ENCODE measurements around the gene ADGRE1.
"Not testable (repeated sequence)": the region's sequence is repeated elsewhere in the genome, so short reads cannot be mapped to it uniquely, and the experiment has no call there.

ADGRE1 gene, protein sequence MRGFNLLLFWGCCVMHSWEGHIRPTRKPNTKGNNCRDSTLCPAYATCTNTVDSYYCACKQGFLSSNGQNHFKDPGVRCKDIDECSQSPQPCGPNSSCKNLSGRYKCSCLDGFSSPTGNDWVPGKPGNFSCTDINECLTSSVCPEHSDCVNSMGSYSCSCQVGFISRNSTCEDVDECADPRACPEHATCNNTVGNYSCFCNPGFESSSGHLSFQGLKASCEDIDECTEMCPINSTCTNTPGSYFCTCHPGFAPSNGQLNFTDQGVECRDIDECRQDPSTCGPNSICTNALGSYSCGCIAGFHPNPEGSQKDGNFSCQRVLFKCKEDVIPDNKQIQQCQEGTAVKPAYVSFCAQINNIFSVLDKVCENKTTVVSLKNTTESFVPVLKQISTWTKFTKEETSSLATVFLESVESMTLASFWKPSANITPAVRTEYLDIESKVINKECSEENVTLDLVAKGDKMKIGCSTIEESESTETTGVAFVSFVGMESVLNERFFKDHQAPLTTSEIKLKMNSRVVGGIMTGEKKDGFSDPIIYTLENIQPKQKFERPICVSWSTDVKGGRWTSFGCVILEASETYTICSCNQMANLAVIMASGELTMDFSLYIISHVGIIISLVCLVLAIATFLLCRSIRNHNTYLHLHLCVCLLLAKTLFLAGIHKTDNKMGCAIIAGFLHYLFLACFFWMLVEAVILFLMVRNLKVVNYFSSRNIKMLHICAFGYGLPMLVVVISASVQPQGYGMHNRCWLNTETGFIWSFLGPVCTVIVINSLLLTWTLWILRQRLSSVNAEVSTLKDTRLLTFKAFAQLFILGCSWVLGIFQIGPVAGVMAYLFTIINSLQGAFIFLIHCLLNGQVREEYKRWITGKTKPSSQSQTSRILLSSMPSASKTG

DNA sequence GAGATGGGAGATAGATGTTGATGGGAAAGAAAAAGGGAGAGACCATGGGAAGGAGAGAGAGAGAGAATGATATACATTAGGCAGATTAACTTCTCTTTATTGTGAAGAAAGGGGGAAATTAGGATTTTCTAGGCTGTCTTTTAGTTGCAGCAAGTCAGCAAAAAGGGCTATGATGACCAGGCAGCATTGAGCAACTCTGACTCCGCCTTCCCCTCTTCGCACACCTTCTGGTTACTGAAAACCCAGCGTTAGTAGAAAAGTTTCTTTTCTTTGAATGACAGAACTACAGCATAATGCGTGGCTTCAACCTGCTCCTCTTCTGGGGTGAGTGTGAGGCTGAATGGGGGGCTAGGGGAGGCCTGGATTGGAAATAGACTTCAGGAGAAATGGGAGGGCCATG is at the start of gene ADGRE1:
ADGRE1 (plus strand) TSS at position 264 of the 400 bp plus-strand sequence; CDS start at position 294, 30 bp downstream.
- peak; percentile 16 for DNase-seq
- no peak for ATAC-seq

DNA sequence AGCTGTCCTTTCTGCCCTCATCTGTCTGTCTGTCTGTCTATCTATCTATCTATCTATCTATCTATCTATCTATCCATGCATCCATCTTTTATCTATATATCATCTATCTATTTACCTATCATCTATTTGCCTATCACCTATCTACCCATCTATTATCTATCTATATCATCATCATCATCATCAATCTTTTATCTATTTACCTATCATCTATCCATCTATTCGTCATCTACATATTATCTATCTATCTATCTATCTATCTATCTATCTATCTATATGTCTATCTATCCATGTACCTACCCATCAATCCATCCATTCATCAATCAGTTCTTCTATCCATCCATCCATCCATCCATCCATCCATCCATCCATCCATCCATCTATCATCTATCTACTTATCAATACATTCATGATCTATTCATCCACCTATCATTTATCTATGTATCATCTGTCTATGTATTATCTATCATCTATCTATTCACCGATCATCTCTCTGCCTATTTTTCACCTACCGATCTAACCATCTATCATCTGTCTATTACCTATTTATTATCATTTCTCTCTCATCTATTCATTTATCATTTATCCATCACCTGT is 49.2 kb upstream of the ADGRE1 start:
- ATAC-seq (no peak), DNase-seq (no peak)

DNA sequence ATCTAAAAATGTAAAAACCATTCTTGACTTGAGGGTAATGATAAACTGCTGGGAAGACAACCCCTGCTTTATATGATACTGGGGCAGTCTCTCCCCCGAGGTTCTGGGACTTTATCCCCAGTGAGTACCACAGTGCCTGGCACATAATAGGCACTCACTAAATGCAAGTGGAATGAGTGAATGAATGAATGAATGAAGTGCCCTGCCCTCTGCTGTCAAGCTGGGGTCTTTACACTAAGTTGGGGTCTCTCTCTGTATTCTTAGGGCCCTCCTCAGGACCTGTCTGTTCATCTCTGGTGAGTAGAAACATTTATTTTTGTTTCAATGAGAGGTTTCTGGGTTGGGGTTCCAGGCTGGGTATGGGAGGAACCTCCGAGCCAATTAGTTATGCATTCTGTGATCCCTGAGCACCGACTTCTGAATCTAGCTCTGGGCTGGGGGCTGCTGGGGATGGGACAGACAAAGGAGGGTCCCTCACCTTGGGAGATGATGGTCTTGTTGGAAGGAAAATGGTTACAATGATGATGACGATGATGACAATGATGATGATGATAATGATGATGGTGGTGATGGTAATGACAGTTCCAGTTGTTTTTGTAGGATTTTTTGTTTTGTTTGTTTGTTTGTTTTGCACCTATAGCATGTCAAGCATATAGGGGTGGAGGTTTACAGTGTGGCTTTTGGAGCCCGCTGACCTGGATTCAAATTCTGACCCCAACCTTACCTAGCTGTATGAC is 44.3 kb upstream of the ADGRE1 start:
- ATAC-seq (no peak), DNase-seq (no peak)

DNA sequence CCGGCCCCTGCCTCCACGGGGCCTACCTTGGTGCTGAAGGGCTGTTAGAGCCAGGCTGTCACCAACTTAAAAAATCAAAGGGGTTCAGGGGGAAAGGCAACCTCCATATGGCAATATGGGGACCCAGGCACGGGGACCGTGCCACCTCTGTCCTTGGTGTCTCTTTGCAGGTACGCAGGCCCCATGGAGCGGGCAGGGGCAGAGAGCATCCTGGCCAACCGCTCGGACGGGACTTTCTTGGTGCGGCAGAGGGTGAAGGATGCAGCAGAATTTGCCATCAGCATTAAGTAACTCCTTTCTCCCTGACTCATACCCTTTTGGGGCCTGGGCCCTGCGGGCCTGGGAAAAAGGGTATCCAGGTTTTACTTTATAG is 39.6 kb upstream of the ADGRE1 start:
- ATAC-seq = no peak
- DNase-seq = no peak

GRCh38 chr19:6848986-6849385 is 38.4 kb upstream of the ADGRE1 start:
- no peak for ATAC-seq
- no peak for DNase-seq

GRCh38 chr19:6849876-6850275 is 37.5 kb upstream of the ADGRE1 start:
- ATAC-seq (no peak), DNase-seq (no peak)

DNA sequence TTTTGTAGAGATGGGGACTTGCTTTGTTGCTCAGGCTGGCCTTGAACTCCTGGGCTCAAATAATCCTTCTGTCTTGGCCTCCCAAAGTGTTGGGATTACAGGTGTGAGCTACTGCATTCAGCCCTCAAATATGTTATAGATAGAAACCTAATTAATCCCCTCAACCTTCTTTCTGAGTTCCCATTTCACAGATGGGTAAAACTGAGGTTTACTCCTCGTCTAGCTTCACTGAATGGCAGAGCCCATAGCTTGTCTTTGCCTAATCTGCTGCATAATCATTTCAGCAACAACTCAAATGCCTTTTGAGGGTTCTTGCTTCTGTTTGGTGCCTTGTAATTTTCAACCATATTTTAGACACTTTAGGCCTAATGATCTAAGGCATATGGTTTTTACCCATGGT is 36.0 kb upstream of the ADGRE1 start:
- DNase-seq (no peak), ATAC-seq (no peak)

- ATAC-seq = no peak
- no peak for DNase-seq
Measured at GRCh38 chr19:6852001-6852400, 35.4 kb upstream of the ADGRE1 start.

GRCh38 chr19:6853868-6854267 is 33.5 kb upstream of the ADGRE1 start:
- no peak for ATAC-seq
- DNase-seq = no peak

DNA sequence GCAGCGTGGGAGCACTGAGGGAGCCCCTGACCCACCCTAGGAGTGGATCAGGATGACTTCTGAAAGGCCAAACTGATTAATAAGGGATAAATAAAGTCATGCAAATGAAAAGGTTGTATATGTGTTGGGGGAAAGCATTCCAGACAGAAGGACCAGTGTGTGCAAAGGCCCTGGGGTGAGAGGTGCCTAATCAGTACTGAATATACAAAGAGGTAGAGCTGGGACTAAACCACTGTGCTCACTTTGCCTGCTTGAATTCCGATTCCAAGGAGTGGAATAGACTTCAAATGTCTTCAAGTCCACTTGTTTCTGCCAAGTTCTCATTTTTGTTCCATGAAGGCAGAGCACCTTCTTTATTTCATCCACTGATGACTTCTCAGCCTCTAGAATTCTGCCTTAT is 32.6 kb upstream of the ADGRE1 start:
- no peak for ATAC-seq
- no peak for DNase-seq

GRCh38 chr19:6856749-6857372 is 30.5 kb upstream of the ADGRE1 start:
- DNase-seq (no peak), ATAC-seq (no peak)

DNA sequence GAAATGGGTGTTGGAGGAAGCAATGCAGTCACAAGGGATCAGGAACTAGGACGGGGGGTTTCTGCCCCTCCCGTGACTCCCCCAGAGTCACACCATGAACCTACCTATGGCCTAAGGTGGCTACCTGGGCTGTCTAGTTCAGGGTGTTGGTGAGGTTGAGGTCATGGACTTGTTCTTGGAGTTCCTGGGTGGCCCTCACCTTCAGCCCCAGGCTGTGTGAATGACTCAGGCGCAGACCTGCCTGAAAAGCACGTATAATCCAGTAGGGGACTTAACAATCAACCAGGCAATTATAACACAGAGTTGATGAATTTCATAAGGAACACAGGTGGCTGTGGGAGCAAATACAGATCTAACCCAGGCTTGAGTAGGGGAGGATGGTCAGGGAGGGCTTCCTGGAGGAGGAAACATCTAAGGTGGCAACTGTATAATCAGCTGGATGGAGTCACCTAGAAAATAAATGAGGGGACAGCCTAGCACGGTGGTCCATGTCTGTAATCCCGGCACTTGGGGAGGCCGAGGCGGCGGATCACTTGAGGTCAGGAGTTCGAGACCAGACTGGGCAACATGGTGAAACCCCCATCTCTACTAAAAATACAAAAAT is 25.6 kb upstream of the ADGRE1 start:
- no peak for ATAC-seq

DNA sequence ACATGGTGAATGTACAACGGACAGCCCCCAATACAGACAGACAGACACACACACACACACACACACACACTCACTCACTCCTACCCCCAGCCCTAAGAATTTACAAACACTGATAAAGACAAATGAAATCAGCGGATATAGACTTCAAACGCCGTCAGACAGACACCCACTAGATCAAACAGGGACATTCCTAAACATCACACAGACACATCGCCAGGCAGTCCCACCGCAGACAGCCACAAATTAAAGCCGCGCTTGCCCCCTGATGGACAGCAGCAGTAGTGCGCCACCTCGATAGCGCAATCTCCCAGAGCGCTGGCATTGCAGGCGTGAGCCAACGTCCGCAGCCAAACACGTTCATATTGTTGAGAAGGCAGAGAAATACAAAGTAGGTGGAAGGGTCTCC is 24.7 kb upstream of the ADGRE1 start:
- DNase-seq (peak; percentile 91), ATAC-seq (peak; percentile 90)

More for the DNA sequence above, 25.6 kb upstream of the ADGRE1 start:
- DNase-seq = no peak

DNA sequence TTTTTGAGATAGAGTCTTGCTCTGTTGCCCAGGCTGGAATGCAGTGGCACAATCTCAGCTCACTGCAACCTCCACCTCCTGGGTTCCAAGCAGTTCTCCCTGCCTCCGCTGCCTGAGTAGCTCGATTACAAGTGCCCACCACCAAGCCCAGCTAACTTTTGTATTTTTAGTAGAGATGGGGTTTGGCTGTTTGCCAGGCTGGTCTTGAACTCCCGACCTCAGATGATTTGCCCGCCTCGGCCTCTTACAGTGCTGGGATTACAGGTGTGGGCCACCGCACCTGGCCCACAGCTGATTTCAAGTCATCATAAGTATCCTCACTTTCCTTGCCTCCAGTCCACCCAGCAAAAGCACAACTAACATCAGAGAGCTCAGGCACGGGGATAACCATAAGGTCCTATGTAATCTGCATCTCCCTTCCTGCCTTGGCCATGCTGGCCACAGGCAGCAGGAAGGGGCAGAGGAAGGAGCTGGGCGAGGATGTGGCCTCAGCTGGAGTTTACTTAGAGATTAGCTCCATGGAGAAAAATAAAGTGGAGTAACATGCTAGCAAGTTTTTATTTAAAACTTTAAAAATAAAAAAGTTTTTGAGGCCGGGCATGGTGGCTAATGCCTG is 22.9 kb upstream of the ADGRE1 start:
- DNase-seq (no peak), ATAC-seq (no peak)

GRCh38 chr19:6865849-6866248 is 21.5 kb upstream of the ADGRE1 start:
- ATAC-seq (no peak), DNase-seq (no peak)

DNA sequence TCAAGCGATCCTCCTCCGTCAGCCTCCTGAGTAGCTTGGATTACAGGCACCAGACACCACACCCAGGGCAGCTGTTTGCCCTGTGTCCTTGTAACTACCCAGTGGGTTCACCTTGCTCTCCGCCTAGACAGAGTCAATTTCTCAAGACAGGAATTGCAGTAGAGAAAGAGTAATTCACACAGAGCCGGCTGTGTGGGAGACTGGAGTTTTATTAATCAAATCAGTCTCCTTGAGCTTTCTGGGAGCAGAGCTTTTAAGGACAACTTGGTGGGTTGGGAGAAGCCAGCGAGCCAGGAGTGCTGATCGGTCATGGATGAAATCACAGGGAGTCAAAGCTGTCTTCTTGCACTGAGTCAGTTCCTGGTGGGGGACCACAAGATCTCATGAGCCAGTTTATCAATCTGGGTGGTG is 20.6 kb upstream of the ADGRE1 start:
- ATAC-seq (no peak), DNase-seq (no peak)

GRCh38 chr19:6868351-6868750 is 19.0 kb upstream of the ADGRE1 start:
- ATAC-seq (no peak), DNase-seq (no peak)

GRCh38 chr19:6869151-6869882 is 18.1 kb upstream of the ADGRE1 start:
- DNase-seq, ATAC-seq: not testable (repeated sequence)

DNA sequence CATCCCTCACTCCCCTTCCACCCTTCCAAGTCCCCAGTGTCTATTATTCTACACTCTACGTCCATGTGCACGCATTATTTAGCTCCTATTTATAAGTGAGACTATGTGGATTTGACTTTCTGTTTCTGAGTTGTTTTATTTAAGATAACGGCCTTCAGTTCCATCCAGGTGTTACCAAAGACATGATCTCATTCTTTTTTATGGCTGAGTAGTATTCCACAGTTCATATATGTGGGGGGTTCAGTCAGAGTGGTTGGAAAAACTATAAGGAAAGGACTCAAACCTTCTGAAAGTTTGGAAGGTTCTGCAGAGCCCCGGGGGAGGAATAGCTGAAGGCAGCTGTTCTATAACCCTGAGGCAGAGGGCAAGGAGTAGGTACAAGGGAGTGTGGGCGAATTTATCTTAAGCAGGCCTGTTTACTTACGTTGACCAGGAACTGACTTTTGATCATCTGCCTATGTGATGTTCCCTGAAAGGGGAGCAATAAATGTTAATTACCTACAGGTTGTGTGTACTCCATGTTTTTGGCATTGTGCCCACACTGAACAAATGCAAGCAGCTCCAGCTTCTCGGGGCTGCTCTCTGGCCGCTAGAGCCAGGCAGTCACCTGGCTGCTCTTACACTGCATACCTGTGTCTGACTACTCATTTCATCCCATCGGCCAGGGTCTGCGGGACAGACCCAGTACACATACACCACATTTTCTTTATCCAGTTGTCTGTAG is 13.5 kb upstream of the ADGRE1 start:
- DNase-seq = no peak
- ATAC-seq = no peak

All from stimulated activated naive CD8-positive, alpha-beta T cell treated with anti-CD3 and anti-CD28 coated beads, Interleukin-15, Interleukin-2, amounts not matched to agents 100 U/mL and 50 U/mL, for 24 hours (primary cell).